OCI-M2 (cell line): ENCODE measurements around the gene ZFR2.
"Not testable (repeated sequence)": the region's sequence is repeated elsewhere in the genome, so short reads cannot be mapped to it uniquely, and the experiment has no call there.

Experiments used
- DNase-seq: peaks from one replicate; lab custom pipeline; 2025; ENCODE audit not compliant: unreplicated experiment; lab: John Stamatoyannopoulos, UW

Gene ZFR2

GRCh38 chr19:3868770-3869456, at the start of gene ZFR2:
Gene ZFR2 (minus strand): TSS chr19:3869038. CDS start chr19:3869017, 21 bp downstream.
- DNase-seq, result peak; percentile 45

DNA sequence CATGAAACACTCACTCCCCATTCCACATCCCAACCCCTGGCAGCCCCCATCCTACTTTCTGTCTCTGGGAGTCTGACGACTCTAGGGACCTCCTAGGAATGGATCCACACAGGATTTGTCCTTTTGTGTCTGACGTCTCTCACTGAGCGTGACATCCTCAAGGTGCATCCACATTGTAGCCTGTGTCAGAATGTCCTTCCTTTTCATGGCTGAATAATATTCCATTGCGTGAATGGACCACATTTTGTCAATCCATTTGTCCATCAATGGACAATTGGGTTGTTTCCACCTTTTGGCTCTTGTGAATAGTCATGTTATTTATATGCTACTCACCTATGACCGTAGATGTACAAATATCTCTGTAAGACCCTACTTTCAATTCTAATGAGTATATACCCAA, 47.2 kb upstream of the ZFR2 start:
- DNase-seq, result no peak

DNA sequence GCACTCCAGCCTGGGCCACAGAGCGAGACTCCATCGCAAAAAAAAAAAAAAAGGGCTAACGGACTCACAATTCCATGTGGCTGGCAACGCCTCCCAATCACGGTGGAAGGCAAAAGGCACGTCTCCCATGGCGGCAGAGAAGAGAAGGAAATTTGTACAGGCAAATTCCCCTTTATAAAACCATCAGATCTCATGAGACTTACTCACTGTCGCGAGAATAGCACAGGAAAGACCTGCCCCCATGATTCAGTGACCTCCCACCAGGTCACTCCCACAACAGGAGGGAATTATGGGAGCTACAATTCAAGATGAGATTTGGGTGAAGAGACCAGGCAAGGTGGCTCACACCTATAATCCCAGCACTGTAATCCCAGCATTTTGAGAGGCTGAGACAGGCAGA, 45.4 kb upstream of the ZFR2 start:
- no peak for DNase-seq

DNA sequence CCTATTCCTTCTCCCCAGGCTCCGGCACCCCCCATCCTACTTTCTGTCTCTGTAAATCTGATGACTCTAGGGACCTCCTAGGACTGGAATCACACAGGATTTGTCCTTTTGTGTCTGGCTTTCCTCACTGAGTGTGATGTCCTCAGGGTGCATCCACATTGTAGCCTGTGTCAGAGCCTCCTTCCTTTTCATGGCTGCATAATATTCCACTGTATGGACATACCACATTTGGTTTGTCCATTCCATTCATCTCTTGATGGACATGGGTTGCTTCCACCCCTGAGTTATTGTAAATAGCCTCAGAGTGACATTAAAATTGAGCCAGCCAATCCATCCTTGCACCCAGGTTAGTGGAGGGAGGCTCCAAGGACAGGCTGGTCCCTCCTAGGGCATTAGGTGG, 41.3 kb upstream of the ZFR2 start:
- no peak for DNase-seq

DNA sequence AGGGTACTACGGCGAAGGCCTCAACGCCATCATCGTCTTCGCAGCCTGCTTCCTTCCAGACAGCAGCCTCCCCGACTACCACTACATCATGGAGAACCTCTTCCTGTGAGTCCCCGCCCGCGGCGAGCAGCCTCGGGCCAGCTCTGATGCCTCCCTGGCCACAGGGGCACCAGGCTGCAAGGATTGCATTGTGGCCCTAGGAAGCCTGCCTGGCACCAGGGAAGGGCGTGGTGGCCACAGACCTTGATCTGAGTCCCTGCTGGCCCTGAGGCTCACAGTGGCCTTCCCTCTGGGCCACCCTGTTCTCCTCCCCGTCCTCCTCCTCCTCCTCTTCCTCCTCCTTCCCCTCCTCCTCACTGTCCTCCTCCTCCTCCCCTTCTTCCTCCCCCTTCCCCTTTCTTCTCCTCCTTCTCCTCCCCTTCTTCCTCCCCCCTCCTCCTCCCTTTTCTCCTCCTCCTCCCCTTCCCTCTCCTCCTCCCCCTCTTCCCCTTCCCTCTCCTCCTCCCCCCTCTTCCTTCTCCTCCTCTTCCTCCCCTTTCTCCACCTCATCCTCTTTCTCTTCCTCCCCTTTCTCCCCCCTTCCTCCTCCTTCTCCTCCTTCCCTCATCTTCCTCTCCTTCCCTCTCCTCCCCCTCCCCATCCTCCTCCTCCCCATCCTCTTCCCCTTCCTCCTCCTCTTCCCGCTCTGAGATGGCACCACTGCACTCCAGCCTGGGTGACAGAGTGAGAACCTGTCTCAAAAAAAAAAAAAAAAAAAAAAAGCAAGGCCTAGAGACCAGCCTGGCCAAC, 39.6 kb upstream of the ZFR2 start:
- DNase-seq, result no peak

GRCh38 chr19:3907626-3908265, 38.9 kb upstream of the ZFR2 start:
- no peak for DNase-seq

DNA sequence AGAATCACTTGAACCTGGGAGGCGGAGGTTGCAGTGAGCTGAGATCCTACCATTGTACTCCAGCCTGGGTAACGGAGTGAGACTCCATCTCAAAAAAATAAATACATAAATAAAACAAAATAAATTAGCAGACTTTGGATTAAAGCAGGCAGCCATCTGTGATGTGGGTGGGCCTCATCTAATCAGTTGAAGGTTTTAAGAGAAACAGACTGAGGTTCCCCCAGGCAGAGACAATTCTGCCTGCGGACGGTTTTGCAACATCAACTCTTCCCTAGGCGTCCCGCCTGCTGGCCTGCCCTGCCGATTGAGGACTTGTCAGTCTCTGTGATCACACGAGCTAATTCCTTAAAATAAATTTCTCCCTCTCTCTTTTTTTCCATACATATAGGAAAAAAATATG, 35.4 kb upstream of the ZFR2 start:
- DNase-seq, result no peak

GRCh38 chr19:3902317-3902973, 33.6 kb upstream of the ZFR2 start:
- no peak for DNase-seq

- no peak for DNase-seq
These were observed 30.9 kb upstream of the ZFR2 start for GRCh38 chr19:3899531-3900294.

DNA sequence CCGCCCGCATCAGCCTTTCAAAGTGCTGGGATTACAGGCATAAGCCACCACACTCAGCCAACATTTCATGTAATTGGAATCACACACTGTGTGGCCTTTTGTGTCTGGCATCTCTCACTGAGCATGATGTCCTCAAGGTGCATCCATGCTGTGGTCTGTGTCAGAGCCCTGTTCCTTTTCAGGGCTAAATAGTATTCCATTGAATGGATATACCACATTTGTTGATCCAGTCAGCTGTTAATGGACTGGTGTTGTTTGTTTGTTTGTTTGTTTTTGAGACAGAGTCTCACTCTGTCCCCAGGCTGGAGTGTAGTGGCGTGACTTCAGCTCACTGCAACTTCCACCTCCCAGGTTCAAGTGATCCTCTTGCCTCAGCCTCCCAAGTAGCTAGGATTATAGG, 29.6 kb upstream of the ZFR2 start:
- no peak for DNase-seq

- DNase-seq, result no peak
These were observed 29.1 kb upstream of the ZFR2 start for GRCh38 chr19:3897936-3898335.

- no peak for DNase-seq
These were observed 26.9 kb upstream of the ZFR2 start for GRCh38 chr19:3895788-3896187.

DNA sequence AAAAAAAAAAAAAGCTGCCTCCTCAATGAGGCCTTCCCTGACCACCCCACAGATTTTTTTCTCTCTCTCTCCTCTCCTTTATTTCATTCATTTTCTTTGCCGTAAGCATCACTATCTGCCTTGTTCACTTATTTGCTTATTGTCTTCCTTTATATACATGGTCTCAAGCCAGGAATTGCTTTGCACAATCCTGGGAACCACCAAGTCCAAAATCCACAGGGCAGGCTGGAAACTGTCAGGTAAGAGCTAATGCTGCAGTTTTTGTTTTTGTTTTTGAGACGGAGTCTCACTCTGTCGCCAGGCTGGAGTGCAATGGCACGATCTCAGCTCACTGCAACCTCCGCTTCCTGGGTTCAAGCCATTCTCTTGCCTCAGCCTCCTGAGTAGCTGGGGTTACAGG, 26.1 kb upstream of the ZFR2 start:
- not testable (repeated sequence) for DNase-seq

- no peak for DNase-seq
These were observed 24.8 kb upstream of the ZFR2 start for GRCh38 chr19:3893509-3894179.

GRCh38 chr19:3890591-3890990, 21.8 kb upstream of the ZFR2 start:
- DNase-seq, result no peak

DNA sequence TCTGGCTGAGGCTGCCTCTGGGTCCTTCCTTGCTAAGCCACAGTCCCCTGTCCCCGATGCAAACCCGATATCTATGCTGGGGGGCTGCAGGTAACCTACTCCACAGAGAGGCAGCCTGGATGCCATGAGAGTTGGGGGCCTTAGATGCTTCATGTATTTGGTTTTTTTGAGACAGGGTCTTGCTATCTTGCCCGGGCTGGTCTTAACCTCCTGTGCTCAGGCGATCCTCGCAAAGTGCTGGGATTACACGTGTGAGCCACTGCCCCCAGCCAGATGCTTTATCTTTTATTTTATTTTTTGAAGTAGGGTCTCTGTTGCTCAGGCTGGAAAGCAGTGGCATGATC, 13.2 kb upstream of the ZFR2 start:
- no peak for DNase-seq

DNA sequence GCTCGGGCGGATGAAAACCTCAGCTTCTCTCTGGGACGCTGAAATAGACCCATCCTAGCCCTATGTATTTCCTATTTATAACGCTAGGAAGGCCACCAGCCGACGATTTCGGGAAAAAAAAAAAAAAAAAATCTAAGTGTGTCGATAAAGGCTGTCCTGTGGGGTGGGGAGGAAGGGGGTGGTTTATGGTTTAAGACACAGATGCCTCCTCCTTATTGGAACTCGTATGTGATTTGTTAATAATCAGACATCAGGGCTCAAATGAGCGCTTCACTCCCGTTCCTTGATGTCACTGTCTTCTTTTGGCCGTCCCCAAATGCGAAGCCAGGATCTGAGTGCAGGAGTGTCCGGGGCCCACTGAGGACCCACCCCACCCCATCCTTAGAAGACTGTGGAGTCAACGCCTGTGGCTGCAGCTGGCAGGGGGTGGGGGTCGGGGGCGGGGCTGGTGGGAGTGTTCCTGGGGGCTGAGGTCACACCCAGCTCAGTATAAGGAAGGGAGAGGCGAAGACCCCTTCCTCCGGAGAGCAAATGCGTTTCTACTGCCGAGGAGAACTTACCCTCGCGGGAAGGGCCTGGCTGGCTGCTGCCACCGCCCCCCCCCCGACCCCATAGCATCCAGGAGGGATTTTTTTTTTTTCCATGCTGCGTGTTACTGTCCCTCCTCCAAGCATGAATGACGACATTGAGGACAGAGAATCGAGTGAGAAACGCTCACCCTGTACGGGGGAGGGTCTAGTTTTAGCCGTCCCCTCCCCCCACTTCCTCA, 12.6 kb upstream of the ZFR2 start:
- DNase-seq, result peak; percentile 14

GRCh38 chr19:3880471-3881271, 11.8 kb upstream of the ZFR2 start, which contains the start of gene ATCAY:
Gene ATCAY (plus strand): TSS chr19:3880685. CDS start chr19:3885768, 5,083 bp downstream.
- DNase-seq, result no peak

DNA sequence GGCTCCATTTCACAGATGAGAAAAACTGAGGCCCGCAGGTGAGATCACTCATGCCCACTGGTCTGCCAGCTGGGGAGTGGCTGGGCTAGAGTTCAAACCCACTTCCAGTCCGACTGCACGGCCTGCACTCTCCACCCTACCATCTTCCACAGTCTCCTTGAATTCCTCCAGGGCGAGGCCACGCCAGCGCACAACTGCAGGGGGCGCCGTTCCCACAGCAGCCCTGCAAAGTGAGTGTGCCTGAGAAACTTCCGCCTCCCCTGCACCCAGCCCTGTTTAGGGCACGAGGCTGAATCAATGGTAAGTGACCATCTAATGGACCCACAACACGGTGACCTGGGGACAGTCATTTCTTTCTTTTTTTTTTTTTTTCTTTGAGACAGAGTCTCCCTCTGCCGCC, 10.8 kb upstream of the ZFR2 start:
- DNase-seq, result no peak
